Neural cell (in vitro differentiated cells): ENCODE data around the gene MAP6. TPM values are rescaled to one million over a fixed set of nuclear protein-coding genes. Genes with fewer than 3 reads are reported as not detected.

Experiments used
- H2AFZ ChIP-seq: fragments of 200-600, 300-800 bp; sonication (generic), shearing (Covaris generic); 2 replicates; pipeline ENCODE4 v1.6.0; 2014; ENCODE audit warnings: low read depth, mild to moderate bottlenecking, antibody characterized with exemption, low read length, moderate library complexity
- H3F3A ChIP-seq: fragments of 200-600 bp; shearing (Covaris generic); 2 replicates; pipeline ENCODE4 v1.6.1; 2016; ENCODE audit warnings: mild to moderate bottlenecking, moderate library complexity, mixed read lengths, antibody characterized with exemption, low read length; ENCODE audit not compliant: insufficient read depth, poor library complexity, severe bottlenecking
- H3K27ac ChIP-seq: fragments of 200-600, 300-800 bp; sonication (generic), shearing (Covaris generic); 2 replicates; pipeline ENCODE4 v1.5.1; 2014; ENCODE audit warnings: mild to moderate bottlenecking, low read length, moderate library complexity
- H3K27me3 ChIP-seq: fragments of 300-800, 200-600 bp; sonication (generic), shearing (Covaris generic); 2 replicates; pipeline ENCODE4 v1.6.0; 2014; ENCODE audit warnings: mild to moderate bottlenecking, low read depth, low read length, moderate library complexity; ENCODE audit not compliant: insufficient read depth
- H3K36me3 ChIP-seq: fragments of 300-800, 200-600 bp; sonication (generic), shearing (Covaris generic); 2 replicates; pipeline ENCODE4 v1.5.1; 2014; ENCODE audit warnings: mild to moderate bottlenecking, antibody characterized with exemption, low read length, moderate library complexity; ENCODE audit not compliant: insufficient read depth
- H3K4me2 ChIP-seq: fragments of 300-800, 200-600 bp; sonication (generic), shearing (Covaris generic); 2 replicates; pipeline ENCODE4 v1.6.0; 2014; ENCODE audit warnings: mild to moderate bottlenecking, low read length
- H3K4me3 ChIP-seq: fragments of 300-800, 200-600 bp; sonication (generic), shearing (Covaris generic); 2 replicates; pipeline ENCODE4 v1.5.1; 2014; ENCODE audit warnings: mild to moderate bottlenecking, low read length, moderate library complexity
- H3K79me2 ChIP-seq: fragments of 200-600 bp; shearing (Covaris generic); replicated peaks from 2 replicates; pipeline ENCODE4 v1.6.0; 2014; ENCODE audit warnings: mild to moderate bottlenecking, low read length, moderate library complexity; ENCODE audit not compliant: insufficient read depth
- H3K9ac ChIP-seq: fragments of 300-800, 200-600 bp; sonication (generic), shearing (Covaris generic); 2 replicates; pipeline ENCODE4 v1.6.1; 2016; ENCODE audit warnings: mild to moderate bottlenecking, low read length, mixed read lengths
- H3K9me2 ChIP-seq: fragments of 200-600 bp; shearing (Covaris generic); 2 replicates; pipeline ENCODE4 v1.6.1; 2016; ENCODE audit warnings: mild to moderate bottlenecking, low read length, mixed read lengths; ENCODE audit not compliant: insufficient read depth
- H3K9me3 ChIP-seq: fragments of 200-600, 300-800 bp; sonication (generic), shearing (Covaris generic); 2 replicates; pipeline ENCODE4 v1.6.1; 2016; ENCODE audit warnings: mild to moderate bottlenecking, mixed run types, low read length, moderate library complexity, mixed read lengths
- H4K20me1 ChIP-seq: fragments of 200-600 bp; shearing (Covaris generic); 2 replicates; pipeline ENCODE4 v1.6.1; 2016; ENCODE audit warnings: mild to moderate bottlenecking, mixed run types; ENCODE audit not compliant: insufficient read depth
- CTCF ChIP-seq: fragments of 450-650 bp; IDR thresholded peaks from 2 replicates; pipeline ENCODE4 v1.5.1; 2014; ENCODE audit warnings: antibody characterized with exemption, mild to moderate bottlenecking, moderate library complexity; ENCODE audit not compliant: poor library complexity, severe bottlenecking
- EP300 ChIP-seq: fragments of 450-650 bp; conservative IDR thresholded peaks from 2 replicates; pipeline ENCODE4 v1.6.1; 2014; ENCODE audit warnings: antibody characterized with exemption, mild to moderate bottlenecking, moderate library complexity; ENCODE audit not compliant: poor library complexity, severe bottlenecking
- EZH2 ChIP-seq: fragments of 200-600, 300-800 bp; shearing (Covaris generic), sonication (generic); IDR thresholded peaks from 2 replicates; pipeline ENCODE4 v1.6.1; 2014; ENCODE audit warnings: antibody characterized with exemption, low read length, borderline replicate concordance, mild to moderate bottlenecking; ENCODE audit not compliant: insufficient read depth, poor library complexity, severe bottlenecking
- MXI1 ChIP-seq: fragments of 450-650 bp; conservative IDR thresholded peaks from 2 replicates; pipeline ENCODE4 v1.6.1; 2014; ENCODE audit warnings: antibody characterized with exemption, mild to moderate bottlenecking; ENCODE audit not compliant: poor library complexity, severe bottlenecking
- POLR2AphosphoS5 ChIP-seq: IDR thresholded peaks from 2 replicates; pipeline ENCODE4 v1.6.1; 2012
- RAD21 ChIP-seq: fragments of 450-650 bp; conservative IDR thresholded peaks from 2 replicates; pipeline ENCODE4 v1.6.1; 2014; ENCODE audit warnings: antibody characterized with exemption, mild to moderate bottlenecking, moderate library complexity
- SMC3 ChIP-seq: fragments of 450-650 bp; conservative IDR thresholded peaks from 2 replicates; pipeline ENCODE4 v1.6.1; 2014; ENCODE audit warnings: antibody characterized with exemption, mild to moderate bottlenecking, moderate library complexity; ENCODE audit not compliant: poor library complexity
- TAF1 ChIP-seq: IDR thresholded peaks from 2 replicates; pipeline ENCODE4 v1.6.1; 2012; ENCODE audit warnings: low read depth
- polyA plus RNA-seq: library from polyadenylated mRNA; depleted of rRNA; stranded (reverse); fragments of >200 nt; gene quantifications from 2 replicates; pipeline ENCODE4 v1.2.3, GENCODE V29; 2014
- TF ChIP-seq, protein P1 (sequence below): IDR thresholded peaks from 2 replicates; pipeline ENCODE4 v1.6.1; 2012; ENCODE audit warnings: borderline replicate concordance

Gene MAP6
- polyA plus RNA-seq, 1 donor from 2014 or later, result 178 TPM

DNA sequence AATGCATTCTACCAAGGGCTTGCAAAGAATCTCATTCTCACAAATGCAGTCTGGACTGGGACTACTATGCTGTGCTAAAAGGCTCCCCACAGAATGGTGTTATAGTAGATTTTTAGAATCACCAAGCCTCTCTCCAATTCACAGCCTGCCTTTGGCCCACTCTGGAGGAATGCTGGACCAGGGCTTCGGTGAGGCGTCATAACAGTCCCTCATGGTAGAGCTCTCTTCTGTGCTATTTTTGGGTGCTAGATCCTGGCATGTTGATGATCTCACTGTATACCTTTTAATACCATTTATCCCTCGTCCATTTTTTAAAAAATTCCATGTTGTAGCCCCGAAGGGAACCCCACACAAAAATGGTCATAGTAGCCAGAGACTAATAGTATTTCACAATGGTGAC lies 17.6 kb downstream of the MAP6 start:
- Histone ChIP-seq H2AFZ (no peak overlapping the region), H3K27ac (peak overlapping the region; percentile 67), H3K9me2 (no peaks in the 10 kb centered on the region), H3K36me3 (no peaks in the 10 kb centered on the region), H3K9me3 (no peaks in the 10 kb centered on the region), H4K20me1 (no peaks in the 10 kb centered on the region), H3K9ac (no peak overlapping the region), H3K79me2 (peaks cover 94% of the 10 kb centered on the region), H3K27me3 (no peaks in the 10 kb centered on the region), H3K4me2 (no peak overlapping the region), H3F3A (no peaks in the 10 kb centered on the region), H3K4me3 (no peak overlapping the region)
- TF ChIP-seq RAD21 (no peak), POLR2AphosphoS5 (no peak), EP300 (no peak), CTCF (no peak), SMC3 (no peak), MXI1 (no peak)
- TF ChIP-seq, protein P1, sequence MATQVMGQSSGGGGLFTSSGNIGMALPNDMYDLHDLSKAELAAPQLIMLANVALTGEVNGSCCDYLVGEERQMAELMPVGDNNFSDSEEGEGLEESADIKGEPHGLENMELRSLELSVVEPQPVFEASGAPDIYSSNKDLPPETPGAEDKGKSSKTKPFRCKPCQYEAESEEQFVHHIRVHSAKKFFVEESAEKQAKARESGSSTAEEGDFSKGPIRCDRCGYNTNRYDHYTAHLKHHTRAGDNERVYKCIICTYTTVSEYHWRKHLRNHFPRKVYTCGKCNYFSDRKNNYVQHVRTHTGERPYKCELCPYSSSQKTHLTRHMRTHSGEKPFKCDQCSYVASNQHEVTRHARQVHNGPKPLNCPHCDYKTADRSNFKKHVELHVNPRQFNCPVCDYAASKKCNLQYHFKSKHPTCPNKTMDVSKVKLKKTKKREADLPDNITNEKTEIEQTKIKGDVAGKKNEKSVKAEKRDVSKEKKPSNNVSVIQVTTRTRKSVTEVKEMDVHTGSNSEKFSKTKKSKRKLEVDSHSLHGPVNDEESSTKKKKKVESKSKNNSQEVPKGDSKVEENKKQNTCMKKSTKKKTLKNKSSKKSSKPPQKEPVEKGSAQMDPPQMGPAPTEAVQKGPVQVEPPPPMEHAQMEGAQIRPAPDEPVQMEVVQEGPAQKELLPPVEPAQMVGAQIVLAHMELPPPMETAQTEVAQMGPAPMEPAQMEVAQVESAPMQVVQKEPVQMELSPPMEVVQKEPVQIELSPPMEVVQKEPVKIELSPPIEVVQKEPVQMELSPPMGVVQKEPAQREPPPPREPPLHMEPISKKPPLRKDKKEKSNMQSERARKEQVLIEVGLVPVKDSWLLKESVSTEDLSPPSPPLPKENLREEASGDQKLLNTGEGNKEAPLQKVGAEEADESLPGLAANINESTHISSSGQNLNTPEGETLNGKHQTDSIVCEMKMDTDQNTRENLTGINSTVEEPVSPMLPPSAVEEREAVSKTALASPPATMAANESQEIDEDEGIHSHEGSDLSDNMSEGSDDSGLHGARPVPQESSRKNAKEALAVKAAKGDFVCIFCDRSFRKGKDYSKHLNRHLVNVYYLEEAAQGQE, result no peak

DNA sequence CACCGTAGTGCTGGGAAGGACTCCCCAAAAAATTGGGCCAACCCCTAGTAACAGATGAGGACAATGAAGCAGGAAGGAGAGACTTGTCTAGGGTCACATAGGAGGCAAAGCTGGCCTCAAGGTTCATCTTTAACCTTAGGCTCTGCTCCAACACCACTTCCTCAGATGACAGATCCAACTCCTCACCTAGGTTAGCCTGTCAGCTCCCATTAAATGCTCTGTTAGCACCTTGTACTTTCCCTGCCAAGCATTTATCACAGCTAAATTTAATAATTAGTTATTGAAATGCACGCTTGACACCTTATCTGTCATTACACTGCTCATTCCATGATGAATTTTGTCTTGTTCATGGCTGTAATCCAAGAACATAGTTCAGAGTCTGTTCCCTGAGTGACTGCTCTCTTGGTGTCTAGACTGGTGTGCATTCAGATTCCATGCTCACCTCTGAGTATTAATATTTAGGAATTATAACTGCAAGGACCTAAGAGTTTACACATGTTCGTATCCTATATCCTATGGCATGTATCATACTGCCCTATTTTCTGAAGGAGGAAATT lies 18.6 kb downstream of the MAP6 start:
- no peak overlapping the region for H3K4me3 ChIP-seq
- no peak overlapping the region for H3K4me2 ChIP-seq
- H2AFZ ChIP-seq, result no peak overlapping the region
- peaks cover 94% of the 10 kb centered on the region for H3K79me2 ChIP-seq
- H4K20me1 ChIP-seq, result no peaks in the 10 kb centered on the region
- H3K27me3 ChIP-seq, result no peaks in the 10 kb centered on the region
- H3F3A ChIP-seq, result no peaks in the 10 kb centered on the region
- no peaks in the 10 kb centered on the region for H3K9me2 ChIP-seq
- no peak overlapping the region for H3K9ac ChIP-seq
- no peak overlapping the region for H3K27ac ChIP-seq
- no peaks in the 10 kb centered on the region for H3K9me3 ChIP-seq
- H3K36me3 ChIP-seq, result no peaks in the 10 kb centered on the region
- TF ChIP-seq POLR2AphosphoS5 (no peak), CTCF (no peak), RAD21 (no peak), EZH2 (no peak), SMC3 (no peak), TAF1 (no peak), MXI1 (no peak), EP300 (no peak)
- TF ChIP-seq, protein P1, result no peak
